GM23248 (cell line): ENCODE data around the gene PTTG1IP2.

Source experiments
- EZH2 ChIP-seq: fragments of 200-600 bp; sonication (generic); IDR thresholded peaks from 2 replicates; pipeline ENCODE4 v1.6.1; 2018; ENCODE audit warnings: antibody characterized with exemption, mild to moderate bottlenecking; ENCODE audit not compliant: insufficient read depth, poor library complexity, severe bottlenecking
- EZH2phosphoT487 ChIP-seq: fragments of 200-600 bp; sonication (generic); IDR thresholded peaks from 2 replicates; pipeline ENCODE4 v1.6.1; 2018; ENCODE audit warnings: antibody characterized with exemption, moderate library complexity, mild to moderate bottlenecking, low read depth; ENCODE audit not compliant: insufficient read depth

GRCh38 chr7:90461219-90461618, 8.2 kb upstream of the PTTG1IP2 start:
- TF ChIP-seq EZH2 (no peak), EZH2phosphoT487 (no peak)
